Cardiac septum (tissue), 1 donor: ENCODE results near the gene DNAJC28. TPM values are rescaled to one million over a fixed set of nuclear protein-coding genes. Genes with fewer than 3 reads are reported as not detected.

Experiments used
- DNase-seq: peaks from one replicate; pipeline ENCODE4 v3.0.0-alpha.2; 2020; ENCODE audit warnings: low spot score
- intact Hi-C: fragments of 100-400 bp; cut with DNase I; formaldehyde crosslinking; loops from one replicate; pipeline ENCODE4 v1.14.0; 2022
- total RNA-seq: library from RNA; stranded (reverse); fragmentation: NEBNext Ultra II Directional; extraction: Animal tissue kit (Norgen Biotek cat#: 25700); gene quantifications from one replicate; pipeline ENCODE4 v1.2.1, GENCODE V29; 2021
- donor health status: DM: no; HTN: no; CAD: no.

The DNAJC28 gene
- total RNA-seq, 1 donor from 2014 or later: 4.6 TPM

GRCh38 chr21:33444499-33444898 is 47.0 kb downstream of the DNAJC28 start:
- intact Hi-C loops: loop anchor here (2.0 to 10.0 kb wide), 3 partner anchors 42 to 500 kb away; partner anchors contain the start of gene IFNGR2
- no peak for DNase-seq

GRCh38 chr21:33443194-33443593 is 48.3 kb downstream of the DNAJC28 start:
- intact Hi-C loops: loop anchor here (5.0 to 10.0 kb wide), 2 partner anchors 41 to 498 kb away; partner anchors contain the start of gene IFNGR2
- DNase-seq: no peak

- DNase-seq: no peak
- intact Hi-C loops: loop anchor here (5.0 to 10.0 kb wide), 2 partner anchors 39 to 497 kb away; partner anchors contain the start of gene IFNGR2
These were observed 49.7 kb downstream of the DNAJC28 start for GRCh38 chr21:33441489-33442477.

Other genes starting within 250 kb of the DNAJC28 start
- 7.2 TPM for gene IL10RB, start 225.3 kb downstream of the DNAJC28 start, total RNA-seq
- 29.5 TPM for gene IFNAR1, start 166.7 kb downstream of the DNAJC28 start, total RNA-seq
- 37.0 TPM for gene IFNGR2, start 88.3 kb downstream of the DNAJC28 start, total RNA-seq
- 31.7 TPM for gene TMEM50B, start 11.7 kb downstream of the DNAJC28 start, total RNA-seq
- 45.3 TPM for gene GART, start 50.4 kb upstream of the DNAJC28 start, total RNA-seq
- 212 TPM for gene SON, start 51.3 kb upstream of the DNAJC28 start, total RNA-seq
- gene DONSON, start 97.0 kb upstream of the DNAJC28 start, total RNA-seq: 8.2 TPM
- gene CRYZL1, start 150.0 kb upstream of the DNAJC28 start, total RNA-seq: 23.0 TPM
- 25.5 TPM for gene ITSN1, start 150.8 kb upstream of the DNAJC28 start, total RNA-seq